NCI-H1105 (cell line): ENCODE results near the gene TXLNB.
"Not testable (repeated sequence)": the region's sequence is repeated elsewhere in the genome, so short reads cannot be mapped to it uniquely, and the experiment has no call there.

Source experiments
- DNase-seq: peaks from one replicate; lab custom pipeline; 2025; lab: John Stamatoyannopoulos, UW

TXLNB gene

DNA sequence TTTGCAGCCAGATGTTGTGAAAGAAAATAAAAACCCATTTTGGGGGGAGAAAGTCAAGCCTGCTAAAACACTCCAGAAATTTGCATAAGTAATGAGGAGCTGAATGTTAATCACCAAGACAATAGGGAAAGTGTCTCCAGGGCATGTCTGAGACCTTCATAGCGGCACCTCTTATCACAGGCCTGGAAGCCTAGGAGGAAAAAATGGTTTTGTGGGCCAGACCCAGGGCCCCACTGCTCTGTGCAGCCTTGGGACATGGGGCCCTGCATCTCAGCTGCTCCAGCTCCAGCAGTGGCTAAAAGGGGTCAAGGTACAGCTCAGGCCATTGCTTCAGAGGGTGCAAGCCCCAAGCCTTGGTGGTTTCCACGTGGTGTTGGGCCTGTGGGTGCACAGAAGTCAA, 57.6 kb downstream of the TXLNB start:
- not testable (repeated sequence) for DNase-seq

- no peak for DNase-seq
Observed at GRCh38 chr6:139231206-139231605, 60.6 kb downstream of the TXLNB start.

DNA sequence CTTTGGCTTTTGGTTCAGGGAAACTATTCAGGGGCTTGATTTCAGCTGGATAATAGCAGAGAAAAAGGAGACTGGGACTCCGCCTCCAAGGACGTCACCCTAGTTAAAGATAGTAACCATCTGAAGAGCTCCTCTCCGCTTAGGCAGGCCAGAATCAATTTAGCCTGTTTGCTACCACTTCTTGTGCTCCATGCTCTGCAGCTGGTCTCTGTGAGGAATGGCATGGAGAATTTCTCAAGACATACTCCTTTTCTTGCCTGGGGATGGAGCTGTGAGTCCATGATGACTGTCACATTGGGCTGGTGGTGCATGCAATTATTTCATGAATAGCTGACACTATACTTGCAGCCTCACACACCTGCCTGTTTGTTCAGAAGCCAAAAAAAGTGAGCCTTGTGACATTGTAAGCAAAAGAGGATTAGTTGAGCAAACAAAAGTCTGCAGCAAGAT, 61.4 kb downstream of the TXLNB start:
- peak; percentile 89 for DNase-seq

DNA sequence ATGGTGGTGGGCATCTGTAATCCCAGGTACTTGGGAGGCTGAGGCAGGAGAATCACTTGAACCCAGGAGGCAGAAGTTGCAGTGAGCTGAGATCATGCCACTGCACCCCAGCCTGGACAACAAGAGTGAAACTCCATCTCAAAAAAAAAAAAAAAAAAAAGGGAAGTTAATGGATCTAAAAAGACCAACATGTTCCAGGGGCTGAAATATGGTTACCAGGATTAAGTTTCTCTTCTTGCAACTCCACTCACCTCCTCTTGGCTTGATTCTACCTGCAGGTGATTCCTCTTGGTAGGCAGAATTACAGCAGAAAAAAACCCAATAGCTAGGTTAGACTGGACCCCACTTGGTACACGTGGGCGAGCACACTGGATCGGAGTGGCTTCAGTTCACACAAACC, 63.4 kb downstream of the TXLNB start:
- not testable (repeated sequence) for DNase-seq

DNA sequence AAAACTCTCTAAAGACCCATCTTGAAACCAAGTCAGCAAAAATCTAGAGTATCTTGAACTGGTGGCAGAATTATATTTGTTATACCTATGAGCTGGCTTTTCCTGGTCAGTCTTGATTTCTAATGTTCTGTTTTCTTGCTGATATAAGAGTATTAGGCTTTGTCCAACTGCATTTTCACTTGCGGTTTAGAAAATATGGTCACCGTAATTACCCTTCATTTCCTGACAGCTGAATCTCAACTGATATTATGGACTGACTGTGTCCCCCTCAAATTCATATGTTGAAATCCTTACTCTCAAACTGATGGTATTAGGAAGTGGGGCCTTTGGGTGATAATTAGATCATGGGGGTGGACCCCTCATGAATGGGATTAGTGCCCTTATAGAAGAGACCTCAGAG, 72.1 kb downstream of the TXLNB start:
- DNase-seq = no peak

- peak; percentile 88 for DNase-seq
Observed at GRCh38 chr6:139219271-139219729, 72.5 kb downstream of the TXLNB start.

- DNase-seq = not testable (repeated sequence)
Observed at GRCh38 chr6:139212460-139212859, 79.3 kb downstream of the TXLNB start.

GRCh38 chr6:139210766-139211165, 81.0 kb downstream of the TXLNB start:
- not testable (repeated sequence) for DNase-seq

DNA sequence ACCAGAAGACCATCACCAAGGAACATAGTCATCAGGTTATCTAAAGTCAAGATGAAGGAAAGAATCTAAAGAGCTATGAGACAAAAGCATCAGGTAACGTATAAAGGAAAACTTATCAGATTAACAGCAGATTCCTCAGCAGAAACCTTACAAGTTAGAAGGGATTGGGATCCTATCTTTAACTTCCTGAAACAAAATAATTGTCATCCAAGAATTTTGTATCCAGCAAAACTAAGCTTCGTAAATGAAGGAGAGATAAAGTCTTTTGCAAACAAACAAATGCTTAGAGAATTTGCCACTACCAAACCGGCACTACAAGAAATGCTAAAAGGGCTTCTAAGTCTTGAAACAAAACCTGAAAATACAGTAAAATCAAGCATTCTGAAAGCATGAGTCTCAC, 86.0 kb downstream of the TXLNB start:
- DNase-seq = no peak

DNA sequence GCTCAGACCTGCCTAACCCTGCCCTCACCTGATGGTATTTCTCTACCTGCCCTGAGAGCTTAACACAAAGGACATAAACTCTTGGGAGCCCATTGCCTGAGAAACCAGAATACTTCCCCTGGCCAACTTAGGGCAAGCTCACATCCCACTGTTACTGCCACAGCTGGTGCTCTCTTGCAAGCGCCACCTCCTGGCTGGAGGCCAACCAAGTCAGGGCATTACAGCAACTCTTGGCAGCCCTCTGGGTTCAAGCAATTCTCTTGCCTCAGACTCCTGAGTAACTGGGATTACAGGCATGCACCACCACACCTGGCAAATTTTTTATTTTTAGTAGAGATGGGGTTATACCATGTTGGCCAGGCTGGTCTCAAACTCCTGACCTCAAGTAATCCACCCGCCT, 86.8 kb downstream of the TXLNB start:
- DNase-seq = no peak

- DNase-seq = no peak
Observed at GRCh38 chr6:139201378-139201777, 90.4 kb downstream of the TXLNB start.

GRCh38 chr6:139198529-139199288, 93.1 kb downstream of the TXLNB start:
- no peak for DNase-seq

- DNase-seq = no peak
Observed at GRCh38 chr6:139194740-139195139, 97.1 kb downstream of the TXLNB start.
